GM21423 (cell line): Measurements from ENCODE around the gene MAGEA6.
"Not testable (repeated sequence)": the region's sequence is repeated elsewhere in the genome, so short reads cannot be mapped to it uniquely, and the experiment has no call there.

Experiments
- ATAC-seq: cut with Tn5 transposase; IDR thresholded peaks from one replicate; pipeline ENCODE4 v1.9.1; 2021; ENCODE audit warnings: mild to moderate bottlenecking, moderate library complexity; ENCODE audit not compliant: unreplicated experiment

MAGEA6 gene

GRCh38 chrX:152734143-152734858 lies 35.2 kb downstream of the MAGEA6 start:
- ATAC-seq: not testable (repeated sequence)

GRCh38 chrX:152733261-152733975 lies 36.1 kb downstream of the MAGEA6 start, which contains the start of the genes CSAG1 and MAGEA12:
CSAG1 (minus strand) TSS chrX:152733721; CDS start chrX:152732460, 1,261 bp downstream.
MAGEA12 (plus strand) TSS chrX:152733757; CDS start chrX:152736162, 2,405 bp downstream.
- no peak for ATAC-seq

GRCh38 chrX:152725409-152725808 lies 44.1 kb downstream of the MAGEA6 start:
- no peak for ATAC-seq
